HG03457 (cell line): ENCODE results near the gene LPIN3.

Experiments
- ATAC-seq: cut with Tn5 transposase; IDR thresholded peaks from one replicate; pipeline ENCODE4 v1.9.1; 2021; ENCODE audit warnings: moderate number of reproducible peaks; ENCODE audit not compliant: unreplicated experiment

LPIN3 gene

DNA sequence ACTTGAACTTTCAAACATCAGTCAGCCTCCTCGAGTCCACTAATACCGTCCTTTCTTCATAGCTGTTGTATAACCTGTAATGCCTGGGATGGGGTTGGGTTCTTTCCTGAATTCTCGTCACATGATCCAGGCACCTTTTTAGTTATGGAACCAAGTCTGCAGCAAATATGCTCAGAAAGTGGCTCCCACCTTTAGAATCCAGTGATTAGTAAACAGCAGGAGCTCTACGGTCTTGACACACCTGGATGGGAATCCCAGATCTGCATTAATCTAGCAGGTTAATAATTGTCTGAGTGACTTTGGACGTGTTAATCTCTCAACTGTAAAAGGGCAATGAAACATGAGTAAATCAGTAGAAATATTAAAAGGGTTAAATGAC lies 22.4 kb upstream of the LPIN3 start:
- ATAC-seq, result no peak

DNA sequence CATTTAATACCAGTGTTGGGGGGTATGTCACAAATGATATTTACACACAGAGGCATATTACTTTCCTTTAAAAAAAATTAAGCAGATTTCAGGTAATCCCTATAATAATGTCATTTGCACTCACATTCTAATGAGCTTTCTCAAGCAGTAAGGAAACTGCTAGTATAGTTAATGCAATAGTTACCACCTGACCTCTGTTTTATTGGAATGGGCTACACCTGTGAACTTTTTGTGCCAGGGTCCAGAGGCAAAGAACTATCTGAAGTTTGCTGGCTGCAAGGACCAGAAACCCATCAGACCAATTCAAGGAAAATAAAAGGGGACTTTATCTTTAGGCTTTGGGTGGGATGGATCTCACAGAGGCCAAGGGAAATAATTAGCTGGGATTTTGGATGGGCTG lies 20.2 kb upstream of the LPIN3 start:
- no peak for ATAC-seq

- ATAC-seq, result no peak
Measured at GRCh38 chr20:41320976-41321375, 19.6 kb upstream of the LPIN3 start.

GRCh38 chr20:41327178-41327577 lies 13.4 kb upstream of the LPIN3 start:
- ATAC-seq, result no peak

DNA sequence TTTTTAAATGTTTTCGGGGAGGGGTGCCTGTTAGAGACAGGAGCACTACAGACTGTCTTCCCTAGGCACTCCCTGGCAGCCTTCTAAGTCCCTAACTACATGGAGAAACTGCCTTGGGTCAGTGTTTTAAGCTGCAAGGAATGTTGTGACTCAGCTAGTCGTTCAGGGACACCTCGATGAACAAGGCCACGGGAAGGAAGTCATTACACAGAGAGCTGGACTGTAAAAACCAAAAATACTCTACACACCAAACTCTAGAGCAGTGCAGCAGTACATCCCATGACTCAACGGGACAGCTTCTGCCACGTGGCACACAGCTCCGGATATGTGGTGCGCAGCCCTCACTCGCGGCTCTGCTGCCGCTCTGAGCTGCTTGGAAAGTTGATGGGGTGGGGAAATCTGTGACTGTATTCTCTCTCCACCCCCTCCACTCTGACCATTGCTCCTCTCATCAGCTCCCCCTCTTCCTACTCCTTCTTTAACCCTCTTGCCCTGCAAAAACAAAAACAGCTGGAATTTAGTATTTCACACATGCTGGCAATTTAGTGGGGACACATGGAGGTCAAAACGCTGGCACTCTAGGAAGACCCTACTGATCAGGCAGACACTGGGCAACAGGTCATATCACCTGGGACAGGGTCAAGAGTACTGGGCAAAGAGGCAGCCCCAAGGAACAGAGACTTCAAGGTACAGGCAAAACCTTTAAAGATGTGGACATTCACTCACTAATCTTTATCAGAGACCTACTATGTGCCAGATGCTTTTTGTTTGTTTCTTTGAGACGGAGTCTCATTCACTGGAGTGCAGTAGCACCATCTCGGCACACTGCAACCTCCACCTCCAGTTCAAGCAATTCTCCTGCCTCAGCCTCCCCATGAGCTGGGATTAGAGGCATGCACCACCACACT lies 10.9 kb upstream of the LPIN3 start:
- peak; percentile 63 for ATAC-seq

- ATAC-seq, result no peak
Measured at GRCh38 chr20:41330343-41330720, 10.3 kb upstream of the LPIN3 start.

GRCh38 chr20:41330941-41331340 lies 9.7 kb upstream of the LPIN3 start:
- ATAC-seq, result no peak

DNA sequence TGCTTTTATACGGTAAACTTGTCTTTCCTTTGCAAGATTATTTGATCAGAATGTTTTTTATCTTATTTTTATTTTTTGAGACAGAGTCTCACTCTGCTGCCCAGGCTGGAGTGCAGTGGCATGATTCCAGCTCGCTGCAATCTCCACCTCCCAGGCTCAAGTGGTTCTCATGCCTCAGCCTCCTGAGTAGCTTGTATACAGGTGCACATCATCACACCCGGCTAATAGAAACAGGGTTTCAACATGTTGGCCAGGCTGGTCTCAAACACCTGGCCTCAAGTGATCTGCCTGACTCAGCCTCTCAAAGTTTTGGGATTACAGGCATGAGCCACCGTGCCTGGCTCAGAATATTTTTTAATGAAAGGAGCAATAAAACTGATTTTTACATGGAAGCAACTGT lies 8.9 kb upstream of the LPIN3 start:
- ATAC-seq, result no peak

DNA sequence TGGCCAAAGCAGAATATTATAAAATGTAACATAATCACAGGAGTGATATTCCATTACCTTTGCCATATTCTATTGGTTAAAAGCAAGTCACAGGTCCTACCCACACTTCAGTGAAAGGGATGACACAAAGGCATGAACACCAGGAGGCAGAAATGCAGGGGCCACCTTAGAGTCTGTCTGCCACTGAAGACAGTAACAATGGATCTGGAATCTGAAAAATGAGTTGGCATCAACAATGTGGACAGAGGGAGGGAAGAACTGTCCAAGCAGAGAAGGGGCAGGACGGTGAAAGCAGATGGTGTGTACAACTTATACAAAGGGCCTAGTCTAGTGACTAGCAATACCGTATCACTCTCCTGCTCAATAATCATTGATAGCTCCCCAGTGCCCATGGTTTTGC lies 6.6 kb upstream of the LPIN3 start:
- ATAC-seq, result no peak

- ATAC-seq, result no peak
Measured at GRCh38 chr20:41334443-41335421, 5.9 kb upstream of the LPIN3 start.

- ATAC-seq, result no peak
Measured at GRCh38 chr20:41335591-41335990, 5.0 kb upstream of the LPIN3 start.

DNA sequence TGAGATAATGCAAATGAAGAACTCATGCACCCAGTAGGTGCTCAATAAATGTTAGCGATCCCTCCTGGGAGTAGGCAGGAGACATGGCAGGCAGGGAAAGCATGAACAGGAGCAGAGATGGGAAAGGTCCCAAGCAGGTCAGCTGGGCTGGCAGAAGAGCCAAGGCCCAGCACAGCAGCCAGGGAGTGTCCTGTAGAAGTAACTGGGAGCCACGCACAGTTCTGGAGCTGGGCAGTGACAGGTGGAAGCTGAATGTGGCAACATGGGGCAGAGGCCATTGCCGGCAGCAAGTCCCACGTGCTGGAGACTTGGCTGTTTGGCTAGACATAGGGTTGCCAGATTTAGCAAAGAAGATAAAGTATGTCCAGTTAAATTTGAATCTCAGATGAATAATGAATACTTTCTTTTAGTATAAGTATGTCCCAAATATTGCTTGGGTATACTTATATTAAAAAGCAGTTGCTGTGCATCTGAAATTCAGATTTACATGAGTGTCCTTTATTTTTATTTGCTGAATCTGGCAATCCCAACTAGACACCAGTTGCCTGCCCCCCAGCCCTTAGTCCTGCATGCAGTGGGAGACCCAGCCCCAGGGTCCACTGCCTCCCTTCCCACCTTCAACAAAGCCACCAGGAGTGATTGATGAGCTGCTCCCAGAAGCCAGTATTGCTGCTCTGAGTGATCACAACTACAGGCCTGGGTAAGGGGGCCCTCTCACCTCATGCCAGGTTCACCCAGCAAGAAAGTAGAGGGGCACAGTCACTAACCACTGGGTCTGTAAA lies 3.7 kb upstream of the LPIN3 start:
- no peak for ATAC-seq

DNA sequence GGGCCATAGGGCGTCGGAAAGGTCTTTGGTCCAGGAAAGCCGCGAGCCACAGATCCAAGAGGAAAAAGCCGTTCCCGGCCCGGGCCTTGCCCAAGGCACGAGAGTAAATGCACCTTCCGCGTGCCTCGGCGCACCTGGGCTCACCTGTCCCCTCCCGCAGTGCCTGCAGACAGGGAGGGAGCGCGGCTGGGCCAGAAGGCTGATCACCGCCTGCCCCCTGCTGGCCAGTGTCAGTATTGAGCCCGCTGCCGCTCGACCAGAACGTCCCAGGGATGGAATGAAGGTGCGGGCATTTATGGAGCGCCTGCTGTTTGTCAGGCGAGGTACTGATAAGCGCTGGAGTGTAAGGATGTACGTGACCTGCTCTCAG lies 679 bp upstream of the LPIN3 start:
- peak; percentile 73 for ATAC-seq

GRCh38 chr20:41342474-41343464 lies 2.1 kb downstream of the LPIN3 start:
- no peak for ATAC-seq

DNA sequence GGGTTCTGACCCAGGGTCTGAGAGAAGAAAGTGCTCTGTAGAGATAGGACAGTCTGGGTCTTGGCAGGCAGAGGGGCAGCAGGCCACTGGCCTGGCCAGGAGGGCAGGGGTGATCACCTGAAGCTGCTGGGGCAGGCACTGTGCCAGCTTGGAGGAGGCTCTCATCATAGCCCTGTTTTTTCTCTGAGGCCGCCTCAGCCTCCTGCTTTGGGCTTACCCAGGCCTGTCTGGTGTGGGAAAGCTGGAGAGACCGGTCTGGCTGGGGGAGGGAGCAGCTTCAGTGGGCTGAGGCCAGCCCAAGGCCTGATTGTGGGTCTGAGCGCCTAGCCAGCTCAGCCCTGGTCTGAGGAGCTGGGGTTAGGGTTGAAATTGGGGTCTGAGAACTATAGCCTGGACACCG lies 3.9 kb downstream of the LPIN3 start:
- no peak for ATAC-seq

DNA sequence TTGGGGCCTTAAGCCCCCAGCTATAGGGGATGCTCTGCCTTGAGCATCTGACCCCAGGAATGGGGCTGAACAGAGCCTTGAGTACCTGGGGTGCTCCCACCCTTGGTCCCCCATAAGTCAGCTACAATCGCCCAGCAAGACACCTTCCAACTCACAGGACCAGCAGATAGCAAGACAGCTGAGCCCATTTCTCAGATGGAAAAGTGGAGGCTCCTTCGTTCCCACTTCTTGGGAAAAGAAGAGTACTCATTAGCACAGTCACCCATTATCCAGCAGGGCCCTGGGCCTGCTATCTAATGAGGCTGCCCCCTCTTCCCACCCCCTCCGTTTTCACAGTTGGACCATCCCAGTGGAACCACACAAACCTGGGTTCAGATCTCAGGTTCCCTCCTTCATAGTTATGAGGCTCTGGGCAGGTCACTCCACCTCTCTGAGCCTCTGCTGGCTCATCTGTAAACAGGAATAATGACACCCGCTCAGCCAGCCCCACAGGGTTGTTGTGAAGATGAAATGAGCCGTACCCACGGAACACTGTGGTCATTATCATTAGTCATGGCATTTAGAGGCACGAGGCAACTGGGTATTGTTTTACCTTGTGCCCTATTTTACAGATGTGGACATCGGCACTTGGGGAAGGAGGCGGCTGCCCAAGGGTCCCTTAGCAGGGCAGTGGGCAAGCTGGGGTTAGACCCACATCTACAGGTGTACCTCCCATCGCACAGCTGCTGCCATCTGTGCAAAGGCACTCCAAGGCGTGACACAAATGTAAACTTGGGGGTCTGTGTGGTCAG lies 4.5 kb downstream of the LPIN3 start:
- no peak for ATAC-seq

DNA sequence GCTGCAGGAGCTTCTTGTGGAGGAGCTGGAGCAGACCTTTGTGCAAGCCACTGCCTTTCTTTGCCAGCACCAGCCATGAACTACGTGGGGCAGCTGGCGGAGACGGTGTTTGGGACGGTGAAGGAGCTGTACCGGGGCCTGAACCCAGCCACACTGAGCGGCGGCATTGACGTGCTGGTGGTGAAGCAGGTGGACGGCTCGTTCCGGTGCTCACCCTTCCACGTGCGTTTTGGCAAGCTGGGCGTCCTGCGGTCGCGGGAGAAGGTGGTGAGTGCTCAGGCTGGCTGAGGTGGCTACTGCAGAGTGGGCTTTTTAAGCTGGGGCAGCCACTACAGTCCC lies 5.1 kb downstream of the LPIN3 start:
- ATAC-seq, result no peak

GRCh38 chr20:41347523-41348429 lies 7.2 kb downstream of the LPIN3 start:
- ATAC-seq, result no peak
